OCI-LY7 (cell line): ENCODE measurements around the gene WTAP. TPM values are rescaled to one million over a fixed set of nuclear protein-coding genes. Genes with fewer than 3 reads are reported as not detected.

Source experiments
- BruUV-seq: library from RNA; stranded (reverse); fragments of 400-500 nt; replicated peaks from 2 replicates; lab custom pipeline; 2021; lab: Mats Ljungman, UMichigan
- CTCF ChIA-PET: fragments of 300-600 bp; sonication (Branson Sonifier 250); formaldehyde crosslinking; loops from one replicate; lab custom pipeline; 2022; ENCODE audit warnings: antibody characterized with exemption; ENCODE audit not compliant: unreplicated experiment; lab: Charles Lee
- POLR2A ChIA-PET: fragments of 300-600 bp; sonication (Branson Sonifier 250); formaldehyde crosslinking; loops from one replicate; lab custom pipeline; 2022; ENCODE audit warnings: antibody characterized with exemption; lab: Charles Lee
- DNase-seq: peaks from one replicate; pipeline ENCODE4 v3.0.0-alpha.2; 2015; ENCODE audit warnings: low spot score
- H2AFZ ChIP-seq: fragments of 200-600 bp; sonication (generic), shearing (Covaris generic); 2 replicates; pipeline ENCODE4 v1.6.1; 2014; ENCODE audit warnings: mild to moderate bottlenecking, antibody characterized with exemption, low read length, moderate library complexity
- H3K27ac ChIP-seq: fragments of 200-600 bp; sonication (generic); 2 replicates; pipeline ENCODE4 v1.5.1; 2014; ENCODE audit warnings: mixed run types, low read depth, mild to moderate bottlenecking, moderate library complexity, low read length, inconsistent platforms; ENCODE audit not compliant: poor library complexity, severe bottlenecking
- H3K36me3 ChIP-seq: fragments of 200-600 bp; sonication (generic); 2 replicates; pipeline ENCODE4 v1.6.1; 2014; ENCODE audit warnings: mild to moderate bottlenecking, antibody characterized with exemption, low read length, moderate library complexity, mixed read lengths; ENCODE audit not compliant: insufficient read depth
- H3K4me1 ChIP-seq: fragments of 200-600 bp; sonication (generic); 2 replicates; pipeline ENCODE4 v1.5.1; 2014; ENCODE audit warnings: mild to moderate bottlenecking, low read length; ENCODE audit not compliant: insufficient read depth, poor library complexity, severe bottlenecking
- H3K4me2 ChIP-seq: fragments of 200-600 bp; sonication (generic); 2 replicates; pipeline ENCODE4 v1.6.1; 2014; ENCODE audit warnings: mild to moderate bottlenecking, low read length
- H3K4me3 ChIP-seq: fragments of 200-600 bp; sonication (generic); 2 replicates; pipeline ENCODE4 v1.5.1; 2014; ENCODE audit warnings: mild to moderate bottlenecking, low read depth, low read length; ENCODE audit not compliant: poor library complexity, severe bottlenecking
- H3K79me2 ChIP-seq: fragments of 200-600 bp; sonication (generic); 2 replicates; pipeline ENCODE4 v1.6.1; 2016; ENCODE audit warnings: low read depth, mild to moderate bottlenecking, low read length, moderate library complexity, mixed read lengths; ENCODE audit not compliant: insufficient read depth
- H3K9me2 ChIP-seq: fragments of 200-600 bp; sonication (generic); 2 replicates; pipeline ENCODE4 v1.6.1; 2016; ENCODE audit warnings: mild to moderate bottlenecking, low read length, mixed read lengths; ENCODE audit not compliant: insufficient read depth
- H3K9me3 ChIP-seq: fragments of 200-600 bp; sonication (generic); 2 replicates; pipeline ENCODE4 v1.6.1; 2014; ENCODE audit warnings: mild to moderate bottlenecking, mixed run types, low read length, mixed read lengths
- H4K20me1 ChIP-seq: fragments of 200-600 bp; sonication (generic); 2 replicates; pipeline ENCODE4 v1.6.1; 2014; ENCODE audit warnings: mild to moderate bottlenecking, antibody characterized with exemption, low read length, moderate library complexity, mixed read lengths; ENCODE audit not compliant: insufficient read depth
- EZH2phosphoT487 ChIP-seq: fragments of 200-600 bp; sonication (generic); IDR thresholded peaks from 2 replicates; pipeline ENCODE4 v1.6.1; 2018; ENCODE audit warnings: low read depth, borderline replicate concordance, mild to moderate bottlenecking, mixed run types, antibody characterized with exemption, low read length, moderate library complexity, mixed read lengths
- intact Hi-C: fragments of 100-400 bp; cut with micrococcal nuclease; formaldehyde crosslinking; loops from one replicate; pipeline ENCODE4 v1.10.0; 2022; ENCODE audit not compliant: unreplicated experiment
- total RNA-seq, 2 experiments: library from RNA; depleted of rRNA in 1 of 2; stranded (reverse); fragments of >200 nt in 1 of 2; shearing (Covaris generic) in 1 of 2; gene quantifications; 2 replicates each; pipeline ENCODE4 v1.2.3, GENCODE V29; 2014 to 2022
- TF ChIP-seq, protein P1 (sequence below): fragments of 200-600 bp; sonication (generic); conservative IDR thresholded peaks from 2 replicates; pipeline ENCODE4 v1.5.1; 2014; ENCODE audit warnings: mild to moderate bottlenecking, antibody characterized with exemption, low read length, moderate library complexity, mixed read lengths

The WTAP gene
- total RNA-seq, 2 experiments from 2014 or later: 99.3 to 115 TPM

DNA sequence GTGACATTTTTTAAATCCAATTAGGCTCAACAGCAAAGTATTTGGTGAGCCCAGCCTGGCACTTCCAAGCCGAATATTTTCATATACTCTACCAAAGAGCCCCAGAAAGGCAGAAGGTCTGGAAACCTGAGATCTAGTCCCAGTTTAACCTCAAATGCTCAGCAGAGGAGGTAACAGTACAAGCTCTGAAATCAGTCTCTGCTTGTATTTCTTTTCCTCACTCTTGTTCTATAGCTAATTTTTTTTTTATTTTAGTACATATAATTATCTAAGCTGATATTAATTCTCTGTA lies 43.3 kb upstream of the WTAP start:
- Histone ChIP-seq H3K27ac (no peak overlapping the region), H3K36me3 (peaks cover 86% of the 10 kb centered on the region), H2AFZ (no peak overlapping the region), H3K4me2 (no peak overlapping the region), H3K4me1 (no peaks in the 10 kb centered on the region), H3K4me3 (no peak overlapping the region), H3K9me2 (no peaks in the 10 kb centered on the region), H3K9me3 (no peaks in the 10 kb centered on the region), H4K20me1 (no peaks in the 10 kb centered on the region), H3K79me2 (no peaks in the 10 kb centered on the region)
- ChIA-PET POLR2A (interaction anchor here (0.7 kb wide), 1 partner anchor 295 kb away, joined by 3 read pairs; no protein-coding TSS in a partner anchor), CTCF (no interaction called here)
- intact Hi-C loops: no loop called here
- no peak for DNase-seq
- TF ChIP-seq, protein P1, sequence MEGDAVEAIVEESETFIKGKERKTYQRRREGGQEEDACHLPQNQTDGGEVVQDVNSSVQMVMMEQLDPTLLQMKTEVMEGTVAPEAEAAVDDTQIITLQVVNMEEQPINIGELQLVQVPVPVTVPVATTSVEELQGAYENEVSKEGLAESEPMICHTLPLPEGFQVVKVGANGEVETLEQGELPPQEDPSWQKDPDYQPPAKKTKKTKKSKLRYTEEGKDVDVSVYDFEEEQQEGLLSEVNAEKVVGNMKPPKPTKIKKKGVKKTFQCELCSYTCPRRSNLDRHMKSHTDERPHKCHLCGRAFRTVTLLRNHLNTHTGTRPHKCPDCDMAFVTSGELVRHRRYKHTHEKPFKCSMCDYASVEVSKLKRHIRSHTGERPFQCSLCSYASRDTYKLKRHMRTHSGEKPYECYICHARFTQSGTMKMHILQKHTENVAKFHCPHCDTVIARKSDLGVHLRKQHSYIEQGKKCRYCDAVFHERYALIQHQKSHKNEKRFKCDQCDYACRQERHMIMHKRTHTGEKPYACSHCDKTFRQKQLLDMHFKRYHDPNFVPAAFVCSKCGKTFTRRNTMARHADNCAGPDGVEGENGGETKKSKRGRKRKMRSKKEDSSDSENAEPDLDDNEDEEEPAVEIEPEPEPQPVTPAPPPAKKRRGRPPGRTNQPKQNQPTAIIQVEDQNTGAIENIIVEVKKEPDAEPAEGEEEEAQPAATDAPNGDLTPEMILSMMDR: no peak
- TF ChIP-seq EZH2phosphoT487: no peak
- no TSS peak for BruUV-seq

DNA sequence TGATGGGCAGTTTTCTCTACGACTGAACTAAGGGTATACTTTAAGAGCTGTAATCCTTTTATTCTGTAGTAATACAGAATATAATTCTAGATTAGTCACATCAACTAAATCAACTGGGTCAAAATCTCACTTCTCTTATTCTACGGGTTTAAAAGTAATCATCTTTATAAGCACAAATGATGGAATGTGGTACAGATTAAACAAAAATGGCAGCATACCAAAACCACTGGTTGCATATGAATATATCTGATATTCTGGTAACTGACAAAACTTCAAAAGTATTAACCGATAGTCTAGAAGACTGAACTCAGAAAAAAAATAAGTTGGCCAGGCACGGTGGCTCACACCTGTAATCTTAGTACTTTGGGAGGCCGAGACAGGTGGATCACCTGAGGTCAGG lies 41.3 kb upstream of the WTAP start:
- no TSS peak for BruUV-seq
- H3K27ac ChIP-seq: no peak overlapping the region
- no peak overlapping the region for H3K4me3 ChIP-seq
- H2AFZ ChIP-seq: no peak overlapping the region
- no peak overlapping the region for H3K4me2 ChIP-seq
- no peak for DNase-seq
- H3K9me3 ChIP-seq: no peaks in the 10 kb centered on the region
- peaks cover 10% of the 10 kb centered on the region; the same call in 1 of the 2 replicates for H3K79me2 ChIP-seq
- no peaks in the 10 kb centered on the region for H4K20me1 ChIP-seq
- peaks cover 5% of the 10 kb centered on the region for H3K4me1 ChIP-seq
- ChIA-PET POLR2A (interaction anchor here (0.6 kb wide), 1 partner anchor 122 kb away, joined by 4 read pairs; no protein-coding TSS in a partner anchor), CTCF (no interaction called here)
- TF ChIP-seq, protein P1: no peak
- TF ChIP-seq EZH2phosphoT487: no peak
- H3K36me3 ChIP-seq: peaks cover 76% of the 10 kb centered on the region
- no peaks in the 10 kb centered on the region for H3K9me2 ChIP-seq
- intact Hi-C loops: no loop called here

DNA sequence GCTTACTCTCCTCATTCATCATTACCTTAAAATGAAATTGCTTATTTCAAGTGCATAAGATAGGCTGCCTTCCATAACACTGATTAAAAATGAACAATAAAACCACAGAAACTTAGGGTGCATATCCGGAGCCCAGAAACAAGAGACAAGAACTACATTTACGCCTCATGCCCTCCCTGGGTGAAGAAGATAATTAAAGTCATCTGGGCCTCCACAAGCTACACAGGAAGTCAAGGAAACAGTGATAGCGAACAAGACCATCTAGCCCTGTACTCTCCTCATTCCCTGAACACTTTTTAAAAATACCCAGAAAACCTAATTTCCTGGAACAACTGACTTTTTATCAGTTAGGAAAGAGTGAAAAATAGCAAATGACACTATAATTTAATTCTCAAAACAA lies 40.6 kb upstream of the WTAP start:
- Histone ChIP-seq H2AFZ (no peak overlapping the region), H3K27ac (no peak overlapping the region), H4K20me1 (peaks cover 3% of the 10 kb centered on the region; the same call in 1 of the 2 replicates), H3K36me3 (peaks cover 69% of the 10 kb centered on the region), H3K4me3 (no peak overlapping the region), H3K9me2 (no peaks in the 10 kb centered on the region), H3K9me3 (no peaks in the 10 kb centered on the region), H3K4me2 (no peak overlapping the region), H3K79me2 (peaks cover 16% of the 10 kb centered on the region; the same call in 1 of the 2 replicates), H3K4me1 (peaks cover 10% of the 10 kb centered on the region)
- ChIA-PET CTCF (no interaction called here), POLR2A (no interaction called here)
- no TSS peak for BruUV-seq
- TF ChIP-seq EZH2phosphoT487: no peak
- TF ChIP-seq, protein P1: no peak
- intact Hi-C loops: no loop called here
- DNase-seq: no peak
